Stimulated activated CD4-positive, alpha-beta T cell treated with anti-CD3 and anti-CD28 coated beads, Interleukin-1b, Interleukin-23, amount 100 ng/mL, for 4 hours (primary cell): ENCODE results near the gene ZCCHC3.
A peak's percentile ranks its signal among the peaks of the same experiment; 100 is the strongest.

ENCODE experiments used
- DNase-seq, 2 donors: peaks; one replicate each; pipeline ENCODE4 v3.0.0-alpha.2; 2020; ENCODE audit warnings: low read depth in 2 of 2

The ZCCHC3 gene

GRCh38 chr20:278607-279571 lies 18.5 kb upstream of the ZCCHC3 start:
- no peak for DNase-seq

- DNase-seq: no peak
These were observed 13.2 kb upstream of the ZCCHC3 start for GRCh38 chr20:284172-284571.

- DNase-seq: no peak
These were observed 10.9 kb upstream of the ZCCHC3 start for GRCh38 chr20:286508-286907.

GRCh38 chr20:288956-289692 lies 8.2 kb upstream of the ZCCHC3 start:
- no peak for DNase-seq

GRCh38 chr20:289693-290083 lies 7.7 kb upstream of the ZCCHC3 start:
- no peak for DNase-seq

- peak; percentile 73 to 86 for DNase-seq
These were observed 7.1 kb upstream of the ZCCHC3 start, which contains the start of gene C20orf96 for GRCh38 chr20:290084-290831. C20orf96 (minus strand) TSS chr20:290750; CDS start chr20:290610, 140 bp downstream.

- no peak for DNase-seq
These were observed 2.8 kb upstream of the ZCCHC3 start for GRCh38 chr20:294602-295001.

GRCh38 chr20:295804-296203 lies 1.6 kb upstream of the ZCCHC3 start:
- DNase-seq: no peak

GRCh38 chr20:297925-298775 lies 780 bp downstream of the ZCCHC3 start:
- DNase-seq: peak; percentile 15 to 24

- no peak for DNase-seq
These were observed 1.5 kb downstream of the ZCCHC3 start for GRCh38 chr20:298776-299391.

- no peak for DNase-seq
These were observed 3.1 kb downstream of the ZCCHC3 start for GRCh38 chr20:300345-300990.

- DNase-seq: no peak
These were observed 4.8 kb downstream of the ZCCHC3 start for GRCh38 chr20:301886-302848.

GRCh38 chr20:305745-306144 lies 8.4 kb downstream of the ZCCHC3 start:
- DNase-seq: no peak

- no peak for DNase-seq
These were observed 11.2 kb downstream of the ZCCHC3 start for GRCh38 chr20:308427-309038.

- no peak for DNase-seq
These were observed 12.0 kb downstream of the ZCCHC3 start for GRCh38 chr20:309306-309840.

GRCh38 chr20:309841-310644 lies 12.7 kb downstream of the ZCCHC3 start:
- DNase-seq: peak; percentile 56 to 77

GRCh38 chr20:310645-311044 lies 13.3 kb downstream of the ZCCHC3 start:
- no peak for DNase-seq
